ENCODE data around the gene CAMKK1.

DNA sequence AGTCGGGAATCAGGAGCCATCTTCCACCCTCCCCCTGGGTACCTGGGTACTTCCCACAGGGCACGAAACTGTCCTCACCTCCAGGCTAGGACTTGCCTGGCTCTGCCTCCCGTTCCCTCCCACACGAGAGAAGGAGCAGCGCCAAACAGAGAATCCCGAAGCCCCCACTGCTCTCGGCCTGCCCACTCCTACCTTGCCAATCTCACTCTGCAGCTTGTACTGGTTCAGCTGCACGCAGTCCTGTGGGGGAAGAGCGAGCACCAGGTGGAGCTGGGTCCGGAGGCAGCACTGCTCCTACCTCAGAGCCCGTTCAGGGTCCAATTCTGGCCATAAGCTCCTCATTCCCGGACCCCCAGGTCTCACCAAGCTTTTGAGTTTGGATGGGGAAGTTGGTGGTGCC lies 8.7 kb downstream of the CAMKK1 start:
- TF ChIP-seq EZH2 (IDR thresholded peaks at IDR 0.05; ENCODE audit: low read depth), result no peak
- TF ChIP-seq, protein P1, sequence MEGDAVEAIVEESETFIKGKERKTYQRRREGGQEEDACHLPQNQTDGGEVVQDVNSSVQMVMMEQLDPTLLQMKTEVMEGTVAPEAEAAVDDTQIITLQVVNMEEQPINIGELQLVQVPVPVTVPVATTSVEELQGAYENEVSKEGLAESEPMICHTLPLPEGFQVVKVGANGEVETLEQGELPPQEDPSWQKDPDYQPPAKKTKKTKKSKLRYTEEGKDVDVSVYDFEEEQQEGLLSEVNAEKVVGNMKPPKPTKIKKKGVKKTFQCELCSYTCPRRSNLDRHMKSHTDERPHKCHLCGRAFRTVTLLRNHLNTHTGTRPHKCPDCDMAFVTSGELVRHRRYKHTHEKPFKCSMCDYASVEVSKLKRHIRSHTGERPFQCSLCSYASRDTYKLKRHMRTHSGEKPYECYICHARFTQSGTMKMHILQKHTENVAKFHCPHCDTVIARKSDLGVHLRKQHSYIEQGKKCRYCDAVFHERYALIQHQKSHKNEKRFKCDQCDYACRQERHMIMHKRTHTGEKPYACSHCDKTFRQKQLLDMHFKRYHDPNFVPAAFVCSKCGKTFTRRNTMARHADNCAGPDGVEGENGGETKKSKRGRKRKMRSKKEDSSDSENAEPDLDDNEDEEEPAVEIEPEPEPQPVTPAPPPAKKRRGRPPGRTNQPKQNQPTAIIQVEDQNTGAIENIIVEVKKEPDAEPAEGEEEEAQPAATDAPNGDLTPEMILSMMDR (conservative IDR thresholded peaks at IDR 0.05), result no peak
